ENCODE measurements around the gene EFCAB8. TPM values are rescaled to one million over a fixed set of nuclear protein-coding genes. Genes with fewer than 3 reads are reported as not detected.

Gene EFCAB8
- total RNA-seq, 1 experiment from 2014 or later: 0.09 TPM

DNA sequence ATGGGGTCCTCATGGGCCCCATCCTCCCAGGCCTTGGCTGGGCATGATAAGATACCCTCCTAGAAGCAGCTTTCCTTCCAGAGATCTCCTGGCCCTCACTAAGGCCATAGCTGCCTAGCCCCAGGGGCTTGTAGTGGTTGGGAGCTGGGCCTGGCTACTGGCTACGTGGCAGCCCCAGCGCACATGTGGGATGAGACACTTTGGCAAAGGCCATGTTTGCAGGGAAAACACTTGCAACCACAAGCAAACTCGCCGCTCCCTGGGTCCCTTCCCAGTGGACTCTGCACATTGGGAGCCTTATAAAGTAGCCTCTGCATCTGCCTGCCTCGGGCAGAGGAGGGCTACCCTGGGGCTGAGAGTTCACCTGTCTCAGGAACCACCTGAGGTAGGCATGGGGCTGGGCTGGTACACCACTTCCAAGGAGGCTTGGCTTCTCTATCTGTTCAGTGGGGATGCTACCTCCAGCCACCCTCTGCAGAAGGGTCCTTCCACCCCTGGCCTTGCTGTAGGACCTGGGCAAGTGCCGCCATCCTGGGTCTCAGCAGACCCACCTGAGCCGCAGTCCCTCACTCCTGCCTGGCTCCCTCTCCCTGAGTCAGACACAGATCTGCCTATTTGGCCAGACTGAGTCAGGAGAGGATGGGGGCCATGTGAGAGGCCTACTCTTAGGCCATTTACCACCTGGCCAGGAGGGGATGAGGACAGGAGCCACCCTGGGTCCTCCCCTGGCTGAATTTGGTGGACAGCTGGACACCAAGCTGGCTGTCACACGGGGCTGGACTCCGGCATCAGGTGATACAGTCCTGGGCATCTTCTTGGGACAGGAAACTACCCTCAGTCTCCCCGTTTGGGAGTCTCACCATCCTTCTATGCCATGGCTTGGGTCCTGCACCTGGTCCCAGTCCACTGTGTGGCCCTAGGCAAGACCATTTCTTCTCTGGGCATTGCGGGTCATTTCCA, 148.9 kb downstream of the EFCAB8 start, which contains the start of gene BPIFB2:
Gene BPIFB2 (plus strand): TSS at position 329 of the 960 bp plus-strand sequence. CDS start 871 bp downstream, outside the sequence.
- Histone ChIP-seq H3K79me1 (ENCODE audit: insufficient read depth, low read depth, low read length, poor library complexity, severe bottlenecking) (no peaks in the 10 kb centered on the region), H2BK20ac (ENCODE audit: low read depth, low read length, poor library complexity, severe bottlenecking) (no peak within 1 kb of the TSS), H2BK15ac (ENCODE audit: low read depth, low read length) (no peak within 1 kb of the TSS), H4K20me1 (ENCODE audit: control insufficient read depth, insufficient read depth, insufficient read length) (no peaks in the 10 kb centered on the region), H3K23ac (ENCODE audit: insufficient read length, low read depth, low read length) (no peak within 1 kb of the TSS), H3T11ph (ENCODE audit: low read length) (no peak within 1 kb of the TSS), H2AFZ (ENCODE audit: low read length) (no peak within 1 kb of the TSS), H3K9me3 (ENCODE audit: control insufficient read depth, low read depth, low read length) (no peaks in the 10 kb centered on the region), H3K14ac (ENCODE audit: insufficient read depth, low read length) (no peak within 1 kb of the TSS), H4K8ac (replicated peaks; ENCODE audit: insufficient read length, low read depth, low read length) (no peak within 1 kb of the TSS), H3K27ac (ENCODE audit: insufficient read length, low read depth, low read length) (no peak within 1 kb of the TSS), H4K91ac (ENCODE audit: insufficient read length, low read depth, low read length) (no peak within 1 kb of the TSS), H3K18ac (ENCODE audit: insufficient read length, low read depth, low read length) (no peak within 1 kb of the TSS), H3K4me1 (ENCODE audit: insufficient read depth, low read length) (no peaks in the 10 kb centered on the region), H3K79me2 (ENCODE audit: insufficient read depth, low read length) (no peaks in the 10 kb centered on the region), H3K9ac (ENCODE audit: extremely low read depth, insufficient read length, low read length) (no peak within 1 kb of the TSS), H2AK5ac (ENCODE audit: insufficient read length, low read length) (no peak within 1 kb of the TSS), H2BK5ac (ENCODE audit: insufficient read length, low read length) (no peak within 1 kb of the TSS), H2BK120ac (ENCODE audit: low read depth, low read length, poor library complexity, severe bottlenecking) (no peak within 1 kb of the TSS), H3K27me3 (ENCODE audit: insufficient read depth, low read length) (no peaks in the 10 kb centered on the region), H3K23me2 (ENCODE audit: insufficient read length, low read depth, low read length, poor library complexity, severe bottlenecking) (no peaks in the 10 kb centered on the region), H3K4me2 (ENCODE audit: insufficient read depth, insufficient read length, low read length) (no peak within 1 kb of the TSS), H3K56ac (ENCODE audit: insufficient read length, low read depth, low read length) (no peak within 1 kb of the TSS), H4K5ac (ENCODE audit: insufficient read length, low read depth, low read length) (no peak within 1 kb of the TSS), H2BK12ac (ENCODE audit: insufficient read length, low read depth, low read length) (no peak within 1 kb of the TSS), H3K4ac (ENCODE audit: low read depth, low read length) (no peak within 1 kb of the TSS)
- Mint-ChIP-seq H3K36me3 (ENCODE audit: insufficient read depth in 1 of 3, low read depth in 3 of 3) (peaks cover 0 to 4% (median 0%) of the 10 kb centered on the region in 3 experiments; a peak in 3 of 7 replicates), H3K4me3 (no peak within 1 kb of the TSS), H3K9me3 (peaks cover 5% of the 10 kb centered on the region in 2 experiments; a peak in 3 of 5 replicates), H3K27ac (no peak within 1 kb of the TSS; a peak in 1 of 7 replicates), H3K4me1 (no peaks in the 10 kb centered on the region), H3K27me3 (ENCODE audit: low read depth) (peaks cover 2% of the 10 kb centered on the region)
- no peak for DNase-seq
- WGBS (ENCODE audit: extremely low coverage, insufficient read length, low lambda C conversion rate): no CpG with 5 or more reads among the region's 11 CpGs
- TF ChIP-seq, protein P1, sequence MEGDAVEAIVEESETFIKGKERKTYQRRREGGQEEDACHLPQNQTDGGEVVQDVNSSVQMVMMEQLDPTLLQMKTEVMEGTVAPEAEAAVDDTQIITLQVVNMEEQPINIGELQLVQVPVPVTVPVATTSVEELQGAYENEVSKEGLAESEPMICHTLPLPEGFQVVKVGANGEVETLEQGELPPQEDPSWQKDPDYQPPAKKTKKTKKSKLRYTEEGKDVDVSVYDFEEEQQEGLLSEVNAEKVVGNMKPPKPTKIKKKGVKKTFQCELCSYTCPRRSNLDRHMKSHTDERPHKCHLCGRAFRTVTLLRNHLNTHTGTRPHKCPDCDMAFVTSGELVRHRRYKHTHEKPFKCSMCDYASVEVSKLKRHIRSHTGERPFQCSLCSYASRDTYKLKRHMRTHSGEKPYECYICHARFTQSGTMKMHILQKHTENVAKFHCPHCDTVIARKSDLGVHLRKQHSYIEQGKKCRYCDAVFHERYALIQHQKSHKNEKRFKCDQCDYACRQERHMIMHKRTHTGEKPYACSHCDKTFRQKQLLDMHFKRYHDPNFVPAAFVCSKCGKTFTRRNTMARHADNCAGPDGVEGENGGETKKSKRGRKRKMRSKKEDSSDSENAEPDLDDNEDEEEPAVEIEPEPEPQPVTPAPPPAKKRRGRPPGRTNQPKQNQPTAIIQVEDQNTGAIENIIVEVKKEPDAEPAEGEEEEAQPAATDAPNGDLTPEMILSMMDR (conservative IDR thresholded peaks at IDR 0.05): no peak

All from H9 (cell line).